ENCODE data around the gene TMEM131L.

TMEM131L gene

GRCh38 chr4:153511104-153511503 is 44.9 kb downstream of the TMEM131L start:
- no peak for TF ChIP-seq ZFX (IDR thresholded peaks at IDR 0.05; ENCODE audit: borderline replicate concordance)
- TF ChIP-seq CTCF (IDR thresholded peaks at IDR 0.05): no peak
- H3K27ac ChIP-seq: no peak overlapping the region

GRCh38 chr4:153512162-153512852 is 46.1 kb downstream of the TMEM131L start:
- TF ChIP-seq ZFX (IDR thresholded peaks at IDR 0.05; ENCODE audit: borderline replicate concordance): no peak
- TF ChIP-seq CTCF (IDR thresholded peaks at IDR 0.05): no peak
- no peak overlapping the region for H3K27ac ChIP-seq

GRCh38 chr4:153512952-153513500 is 46.9 kb downstream of the TMEM131L start:
- TF ChIP-seq CTCF (IDR thresholded peaks at IDR 0.05) (no peak), ZFX (IDR thresholded peaks at IDR 0.05; ENCODE audit: borderline replicate concordance) (no peak)
- H3K27ac ChIP-seq: no peak overlapping the region

- TF ChIP-seq ZFX (IDR thresholded peaks at IDR 0.05; ENCODE audit: borderline replicate concordance): no peak
- no peak for TF ChIP-seq CTCF (IDR thresholded peaks at IDR 0.05)
- no peak overlapping the region for H3K27ac ChIP-seq
These were observed 47.4 kb downstream of the TMEM131L start for GRCh38 chr4:153513596-153513995.

- TF ChIP-seq CTCF (IDR thresholded peaks at IDR 0.05) (no peak), ZFX (IDR thresholded peaks at IDR 0.05; ENCODE audit: borderline replicate concordance) (no peak)
- H3K27ac ChIP-seq: no peak overlapping the region
These were observed 47.9 kb downstream of the TMEM131L start for GRCh38 chr4:153514001-153514526.

- TF ChIP-seq ZFX (IDR thresholded peaks at IDR 0.05; ENCODE audit: borderline replicate concordance) (no peak), CTCF (IDR thresholded peaks at IDR 0.05) (no peak)
- no peak overlapping the region for H3K27ac ChIP-seq
These were observed 48.7 kb downstream of the TMEM131L start for GRCh38 chr4:153514688-153515426.

GRCh38 chr4:153517159-153517558 is 51.0 kb downstream of the TMEM131L start:
- no peak overlapping the region for H3K27ac ChIP-seq
- TF ChIP-seq ZFX (IDR thresholded peaks at IDR 0.05; ENCODE audit: borderline replicate concordance): no peak
